DND-41 (cell line): ENCODE data around the gene FBXL15.

ENCODE experiments used
- EZH2 ChIP-seq: IDR thresholded peaks from 3 replicates; pipeline ENCODE4 v1.6.1; 2012; ENCODE audit warnings: borderline replicate concordance, low read depth, mild to moderate bottlenecking, moderate library complexity, low read length, inconsistent platforms; ENCODE audit not compliant: severe bottlenecking
- TF ChIP-seq, protein P1 (sequence below): IDR thresholded peaks from 2 replicates; pipeline ENCODE4 v1.5.1; 2012; ENCODE audit warnings: borderline replicate concordance, low read length, moderate library complexity, mild to moderate bottlenecking; ENCODE audit not compliant: poor library complexity, severe bottlenecking; ENCODE audit errors: extremely low read depth

DNA sequence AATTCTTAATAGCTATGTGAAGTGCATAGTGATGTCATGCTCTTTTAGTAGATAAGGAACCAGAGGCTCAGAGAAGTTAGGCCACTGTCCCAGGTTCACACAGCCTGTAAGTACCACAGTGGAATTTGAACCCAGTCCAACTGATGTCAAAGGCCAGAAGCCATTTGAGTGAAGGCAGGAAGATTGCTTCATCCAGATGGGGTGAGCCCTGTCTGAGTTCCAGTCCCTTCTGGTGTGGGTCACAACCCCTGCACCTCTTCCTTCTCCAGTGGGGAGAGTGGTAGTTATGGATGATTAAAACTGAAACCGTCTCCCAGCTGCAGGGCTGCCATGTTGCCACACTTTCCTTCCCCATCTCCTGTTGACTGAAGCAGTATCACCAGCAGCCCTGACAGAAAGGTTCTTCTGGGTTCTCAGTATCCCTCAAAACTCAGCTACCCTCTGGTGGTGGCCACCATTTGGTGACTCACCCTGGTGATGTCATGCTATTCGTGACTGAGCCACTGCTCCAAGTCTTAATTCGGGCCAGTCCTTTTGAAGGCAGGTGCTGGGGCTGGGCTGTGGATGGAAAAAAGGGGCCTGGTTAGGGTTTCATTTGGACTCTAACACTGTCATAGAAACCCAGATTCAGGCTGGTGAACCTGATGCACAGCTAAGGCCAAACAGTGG, 32.2 kb downstream of the FBXL15 start:
- TF ChIP-seq EZH2, result no peak
- TF ChIP-seq, protein P1, sequence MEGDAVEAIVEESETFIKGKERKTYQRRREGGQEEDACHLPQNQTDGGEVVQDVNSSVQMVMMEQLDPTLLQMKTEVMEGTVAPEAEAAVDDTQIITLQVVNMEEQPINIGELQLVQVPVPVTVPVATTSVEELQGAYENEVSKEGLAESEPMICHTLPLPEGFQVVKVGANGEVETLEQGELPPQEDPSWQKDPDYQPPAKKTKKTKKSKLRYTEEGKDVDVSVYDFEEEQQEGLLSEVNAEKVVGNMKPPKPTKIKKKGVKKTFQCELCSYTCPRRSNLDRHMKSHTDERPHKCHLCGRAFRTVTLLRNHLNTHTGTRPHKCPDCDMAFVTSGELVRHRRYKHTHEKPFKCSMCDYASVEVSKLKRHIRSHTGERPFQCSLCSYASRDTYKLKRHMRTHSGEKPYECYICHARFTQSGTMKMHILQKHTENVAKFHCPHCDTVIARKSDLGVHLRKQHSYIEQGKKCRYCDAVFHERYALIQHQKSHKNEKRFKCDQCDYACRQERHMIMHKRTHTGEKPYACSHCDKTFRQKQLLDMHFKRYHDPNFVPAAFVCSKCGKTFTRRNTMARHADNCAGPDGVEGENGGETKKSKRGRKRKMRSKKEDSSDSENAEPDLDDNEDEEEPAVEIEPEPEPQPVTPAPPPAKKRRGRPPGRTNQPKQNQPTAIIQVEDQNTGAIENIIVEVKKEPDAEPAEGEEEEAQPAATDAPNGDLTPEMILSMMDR, result no peak
